Superior temporal gyrus (tissue), 1 donor: ENCODE measurements around the gene DDX24.
"Not testable (repeated sequence)": the region's sequence is repeated elsewhere in the genome, so short reads cannot be mapped to it uniquely, and the experiment has no call there.

Experiments
- DNase-seq: peaks from one replicate; pipeline ENCODE4 v3.0.0-alpha.2; 2016; ENCODE audit errors: extremely low spot score

DDX24 gene

DNA sequence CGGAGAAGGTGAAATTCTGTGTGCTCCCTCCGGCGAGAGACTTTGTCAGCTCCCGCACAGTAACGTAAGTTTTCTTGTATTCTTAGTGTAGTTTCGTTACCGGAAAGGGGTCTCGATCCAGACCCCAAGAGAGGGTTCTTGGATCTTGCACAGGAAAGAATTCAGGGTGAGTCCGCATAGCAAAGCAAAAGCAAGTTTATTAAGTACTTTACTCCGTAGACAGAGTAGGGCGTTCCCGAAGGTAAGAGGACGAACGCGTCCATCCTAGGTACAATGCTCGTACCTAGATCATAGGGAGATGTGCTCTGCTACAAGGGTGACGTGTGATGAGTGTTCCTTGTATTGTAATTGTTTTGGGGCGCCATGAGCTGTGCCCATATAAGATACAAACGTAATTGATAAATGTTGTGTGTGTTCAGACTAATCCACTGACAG lies 401 bp upstream of the DDX24 start:
- no peak for DNase-seq

DNA sequence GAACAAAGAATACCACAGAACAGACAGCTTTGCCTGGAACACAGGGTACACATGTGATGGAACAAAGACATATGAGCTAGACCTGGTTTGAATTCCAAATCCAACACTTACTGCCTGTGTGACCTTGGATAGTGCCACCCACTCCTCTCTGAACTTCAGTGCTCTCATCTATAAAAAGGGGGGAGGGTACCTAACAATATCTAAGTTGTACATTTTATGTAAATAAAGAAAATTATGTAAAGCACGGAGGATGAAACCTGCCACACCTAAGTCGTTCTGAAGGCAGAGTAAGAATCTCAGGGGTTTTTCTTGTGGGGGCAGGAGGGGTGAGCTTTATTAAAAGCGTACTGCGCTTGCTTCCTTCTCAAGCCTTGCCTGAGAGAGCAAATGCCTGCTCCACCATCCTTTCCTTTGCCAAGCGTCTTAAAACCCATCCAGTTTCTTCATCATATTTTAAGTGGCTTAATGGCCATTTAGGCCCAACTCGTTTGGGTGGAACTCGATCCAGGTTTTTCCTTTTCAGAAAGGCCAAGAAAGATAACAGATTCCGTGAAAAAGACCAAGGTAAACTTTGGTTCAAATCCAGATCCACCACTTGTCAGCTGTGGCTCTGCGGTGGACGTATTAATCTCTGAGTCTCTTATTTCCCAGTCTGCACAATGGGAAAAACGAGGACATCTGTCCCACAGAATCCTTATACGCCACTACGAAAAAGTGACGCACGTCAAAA lies 946 bp downstream of the DDX24 start:
- peak; percentile 45 for DNase-seq

DNA sequence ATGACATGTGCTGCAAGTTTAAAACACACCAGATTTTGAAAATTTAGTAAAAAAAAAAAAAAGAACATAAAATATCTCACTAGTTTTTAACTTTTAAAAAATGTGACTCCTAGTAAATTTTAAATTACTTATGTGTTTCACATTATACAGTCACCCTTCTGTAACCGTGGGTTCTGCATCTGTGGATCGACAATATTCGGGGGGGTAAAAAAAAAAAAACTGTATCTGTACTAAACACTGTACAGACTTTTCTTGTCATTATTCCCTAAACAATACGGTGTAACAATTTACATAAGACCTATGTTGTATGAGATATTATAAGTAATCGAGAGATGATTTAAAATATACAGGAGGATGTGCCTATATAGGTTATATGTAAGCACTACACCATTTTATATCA lies 3.2 kb downstream of the DDX24 start:
- no peak for DNase-seq

DNA sequence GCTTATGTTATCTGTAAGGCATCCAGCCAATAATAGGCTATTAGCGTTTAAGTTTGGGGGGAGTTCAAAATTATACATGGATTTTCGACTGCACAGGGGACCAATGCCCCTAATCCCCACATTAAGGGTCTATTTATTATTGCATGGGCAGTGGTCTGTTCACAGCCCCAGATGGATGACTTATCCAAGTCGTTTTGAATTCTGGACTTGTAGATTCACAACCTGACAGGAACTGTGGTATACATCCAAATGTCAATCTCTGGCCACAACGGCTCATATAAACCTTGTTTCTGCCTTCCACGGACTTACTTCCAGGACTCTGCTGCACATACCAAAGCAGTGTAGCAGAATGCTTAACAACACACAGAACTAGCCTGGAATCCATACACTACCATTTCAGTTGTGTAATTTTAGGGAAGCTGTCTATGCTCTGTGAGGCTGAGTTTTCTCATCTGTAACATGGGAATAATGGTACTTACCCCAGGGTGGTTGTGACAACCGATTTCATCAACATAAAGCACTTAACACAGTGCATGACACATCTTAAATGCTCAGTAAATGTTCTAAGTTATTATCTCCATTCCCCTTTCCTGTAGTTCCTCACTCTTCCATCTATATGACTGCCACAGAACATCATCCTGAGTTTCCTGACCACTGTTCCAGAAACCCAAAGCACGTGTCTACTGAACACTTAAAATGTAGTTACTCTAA lies 3.7 kb downstream of the DDX24 start:
- DNase-seq, result no peak

DNA sequence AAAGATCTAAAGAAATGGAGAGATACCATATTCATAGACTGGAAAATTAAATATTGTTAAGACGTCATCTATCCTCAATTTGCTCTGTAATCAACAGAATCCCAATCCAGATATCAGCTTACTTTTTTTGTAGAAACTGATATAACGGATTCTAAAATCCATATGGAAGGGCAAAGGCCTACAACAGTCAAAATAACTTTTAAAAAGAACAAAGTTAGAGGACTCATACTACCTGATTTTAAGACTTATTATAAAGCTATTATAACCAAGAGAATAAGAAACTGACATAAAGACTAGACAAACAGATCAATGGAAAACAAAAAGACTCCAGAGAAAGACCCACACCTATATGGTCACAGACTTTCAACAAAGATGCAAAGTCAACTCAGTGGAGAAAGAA lies 6.0 kb downstream of the DDX24 start:
- no peak for DNase-seq

DNA sequence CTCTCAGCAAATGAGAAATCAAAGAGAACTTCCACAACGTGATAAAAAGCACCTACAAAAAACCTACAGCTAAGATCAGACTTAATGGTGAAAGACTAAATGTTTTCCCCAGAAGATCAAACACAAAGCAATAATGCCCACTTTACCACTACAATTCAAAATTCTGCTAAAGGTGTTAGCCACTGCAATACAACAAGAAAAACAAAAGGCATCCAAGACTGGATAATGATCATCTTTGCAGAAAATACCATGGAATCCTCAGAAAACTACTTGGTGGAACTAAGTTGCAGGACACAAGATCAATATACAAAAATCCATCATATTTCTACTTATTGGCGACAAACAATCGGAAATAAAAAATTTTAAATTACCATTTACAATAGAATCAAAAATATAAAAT lies 6.5 kb downstream of the DDX24 start:
- no peak for DNase-seq

DNA sequence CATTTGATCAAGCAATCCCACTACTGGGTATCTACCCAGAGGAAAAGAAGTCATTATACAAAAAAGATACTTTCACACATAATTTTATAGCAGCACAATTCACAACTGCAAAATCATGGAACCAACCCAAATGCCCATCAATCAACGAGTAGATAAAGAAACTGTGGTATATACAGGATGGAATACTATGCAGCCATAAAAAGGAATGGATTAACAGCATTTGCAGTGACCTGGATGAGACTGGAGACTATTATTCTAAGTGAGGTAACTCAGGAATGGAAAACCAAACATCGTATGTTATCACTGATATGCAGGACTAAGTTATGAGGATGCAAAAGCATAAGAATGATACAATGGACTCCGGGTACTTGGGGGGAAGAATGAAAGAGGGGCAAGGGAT lies 8.9 kb downstream of the DDX24 start:
- DNase-seq, result not testable (repeated sequence)

DNA sequence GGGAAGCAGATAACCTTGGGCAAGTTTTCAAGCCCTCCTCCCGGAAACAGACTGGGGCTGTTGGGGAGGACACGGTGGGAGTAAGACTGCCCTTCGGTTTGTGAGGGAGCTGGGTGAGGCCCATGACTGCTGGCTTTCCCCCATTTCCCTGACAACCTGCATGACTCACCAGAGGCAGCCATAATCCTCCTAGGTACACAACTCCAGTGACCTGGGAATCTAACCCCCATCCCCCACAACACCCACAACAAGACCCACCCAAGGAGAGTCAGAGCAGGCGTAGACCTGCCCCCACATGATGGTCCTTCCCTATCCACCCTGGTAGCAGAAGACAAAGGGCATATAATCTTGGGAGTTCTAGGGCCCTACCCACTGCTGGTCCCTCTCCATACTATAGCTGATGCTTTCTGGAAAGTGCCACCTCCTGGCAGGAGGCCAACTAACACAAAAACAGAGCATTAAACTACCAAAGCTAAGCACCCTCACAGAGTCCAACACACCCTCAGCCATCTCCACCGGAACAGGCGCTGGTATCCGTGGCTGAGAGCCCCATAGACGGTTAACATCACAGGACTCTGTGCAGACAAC lies 14.8 kb downstream of the DDX24 start:
- no peak for DNase-seq

DNA sequence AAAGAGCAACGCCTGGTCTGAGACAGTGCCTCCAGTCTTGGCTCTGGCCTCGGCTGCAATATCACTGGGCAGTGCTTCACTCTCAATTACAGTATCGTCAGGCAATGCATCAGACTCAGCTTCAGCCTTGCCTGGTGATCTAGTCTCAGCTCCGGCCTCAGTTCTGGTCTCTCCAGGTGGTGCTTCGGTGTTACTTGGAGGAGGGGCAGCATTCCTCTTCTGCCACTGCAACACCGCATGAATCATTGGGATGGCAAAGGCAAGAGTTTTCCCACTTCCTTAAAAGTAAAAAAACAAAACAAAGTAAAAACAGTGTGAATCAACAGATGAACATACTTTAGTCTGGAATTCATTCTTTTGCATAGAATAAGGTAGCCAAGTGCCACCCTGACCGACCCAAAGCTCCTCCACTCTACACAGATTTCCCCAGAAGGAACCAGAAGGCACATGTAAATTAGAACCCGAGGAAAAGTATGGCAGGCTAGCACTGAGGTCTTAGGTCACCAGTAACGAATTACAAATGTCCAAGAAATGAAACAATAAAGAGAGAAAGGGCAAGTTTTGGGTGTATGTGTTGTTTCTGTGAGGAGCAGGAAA lies 18.6 kb downstream of the DDX24 start:
- no peak for DNase-seq

DNA sequence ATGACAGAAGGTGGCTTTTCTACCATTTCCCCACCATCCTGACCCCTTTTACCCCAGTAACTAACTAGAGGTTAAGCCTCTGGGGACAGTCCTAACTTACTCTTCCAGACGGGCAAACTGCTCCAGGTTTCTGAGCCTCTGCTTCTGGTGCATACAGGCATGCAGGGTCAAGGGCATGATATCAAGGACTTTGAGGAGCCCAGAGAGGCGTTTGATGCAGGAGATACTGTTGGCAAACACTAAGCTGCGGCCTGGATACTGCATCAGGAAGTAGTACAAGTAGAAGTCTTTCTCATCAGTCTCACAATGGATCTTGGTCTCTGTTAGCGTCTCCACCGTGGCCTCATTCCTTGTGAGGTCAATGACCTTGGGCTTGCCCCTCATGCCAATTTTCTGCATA lies 21.0 kb downstream of the DDX24 start:
- no peak for DNase-seq

DNA sequence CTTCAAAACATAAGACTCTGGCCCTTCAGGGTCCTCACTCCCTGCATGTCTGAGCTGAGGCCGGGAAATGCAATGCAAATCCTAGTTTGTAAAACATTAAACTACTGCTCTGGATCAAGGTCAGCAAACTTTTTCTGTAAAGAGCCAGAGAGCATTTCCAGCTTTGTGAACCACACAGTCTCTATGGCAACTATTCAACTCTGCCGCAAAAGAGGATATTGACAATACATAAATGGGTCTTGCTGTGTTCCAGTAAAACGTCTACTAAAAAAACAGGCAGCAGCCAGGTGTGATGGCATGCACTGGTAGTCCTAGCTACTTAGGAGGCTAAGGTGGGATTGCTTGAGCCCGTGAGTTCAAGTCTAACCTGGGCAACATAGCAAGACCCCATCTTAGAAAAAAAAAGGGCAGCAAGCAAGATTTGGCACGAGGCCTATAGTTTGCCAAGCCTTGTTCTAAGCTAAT lies 22.3 kb downstream of the DDX24 start:
- no peak for DNase-seq

DNA sequence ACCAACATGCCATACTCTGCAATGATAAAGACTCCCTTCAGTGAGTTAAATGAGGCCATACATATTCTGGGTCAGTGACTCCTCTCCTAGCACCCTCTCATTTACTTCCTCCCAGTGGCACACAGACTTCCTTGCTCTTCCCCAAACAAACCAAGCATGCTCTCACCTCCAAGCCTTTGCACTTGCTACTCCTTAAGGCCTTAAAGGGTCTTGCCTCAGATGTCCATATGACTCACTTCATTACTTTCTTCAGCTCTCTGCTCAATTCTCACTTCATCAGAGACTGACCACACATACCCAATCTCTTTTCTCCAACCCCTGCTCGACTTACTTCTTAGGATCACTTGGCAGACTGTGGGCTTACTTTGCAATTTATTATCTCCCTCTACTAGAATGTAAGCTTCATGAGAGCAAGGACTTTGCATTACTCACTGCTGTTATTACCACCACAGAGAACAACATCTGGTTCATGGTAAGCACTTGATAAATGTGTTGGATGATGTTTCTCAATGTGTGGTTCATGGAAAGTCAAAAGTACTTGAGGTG lies 22.8 kb downstream of the DDX24 start:
- DNase-seq, result no peak

DNA sequence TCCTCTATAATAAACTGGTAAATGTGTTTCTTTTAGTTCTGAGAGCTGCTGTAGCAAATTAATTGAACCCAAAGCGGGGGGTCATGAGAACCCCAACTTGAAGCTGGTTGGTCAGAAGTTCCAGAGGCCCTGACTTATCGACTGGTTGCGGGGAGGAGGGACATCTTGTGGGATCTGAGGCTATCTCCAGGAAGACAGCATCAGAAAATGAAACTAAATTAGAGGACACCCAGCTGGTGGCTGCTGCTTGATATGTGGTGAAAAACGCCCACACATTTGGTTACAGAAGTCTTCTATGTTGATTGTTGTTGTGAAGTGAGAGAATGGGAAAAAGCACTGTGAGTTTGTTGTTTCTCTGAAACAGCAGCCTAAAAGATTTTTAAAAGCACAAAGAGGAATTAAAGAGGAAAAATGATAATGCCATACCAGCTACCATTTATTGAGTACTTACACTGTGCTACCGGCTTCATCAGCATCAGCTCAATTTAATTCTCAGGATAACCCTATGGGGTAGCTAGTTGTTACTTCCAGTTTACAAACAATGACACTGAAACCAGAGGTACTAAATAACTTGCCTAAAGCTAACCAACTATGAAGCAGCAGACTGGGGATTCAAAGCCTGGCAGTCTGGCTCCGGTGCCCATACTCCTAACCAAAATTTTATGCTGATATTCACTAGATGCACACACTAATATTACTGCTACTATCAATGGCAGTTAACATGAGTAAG lies 24.3 kb downstream of the DDX24 start:
- no peak for DNase-seq

DNA sequence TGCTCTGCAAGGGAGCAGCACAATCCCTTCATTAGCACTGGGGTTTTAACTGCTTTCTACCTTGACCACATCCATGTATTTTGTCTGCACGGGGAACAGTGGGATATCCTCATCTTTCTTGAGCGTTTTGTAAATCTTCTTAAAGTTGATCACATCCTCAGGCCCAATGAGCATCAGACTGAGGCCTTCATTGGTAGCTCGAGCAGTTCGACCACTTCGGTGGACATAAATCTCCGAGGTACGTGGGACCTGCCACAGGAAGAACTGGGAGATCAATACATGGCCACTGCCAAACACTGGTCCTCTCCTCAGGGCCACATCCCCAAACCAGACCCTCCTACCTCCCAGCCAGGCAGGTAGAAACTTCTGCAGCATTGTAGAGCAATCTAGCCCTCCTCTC lies 26.1 kb downstream of the DDX24 start:
- DNase-seq, result no peak

DNA sequence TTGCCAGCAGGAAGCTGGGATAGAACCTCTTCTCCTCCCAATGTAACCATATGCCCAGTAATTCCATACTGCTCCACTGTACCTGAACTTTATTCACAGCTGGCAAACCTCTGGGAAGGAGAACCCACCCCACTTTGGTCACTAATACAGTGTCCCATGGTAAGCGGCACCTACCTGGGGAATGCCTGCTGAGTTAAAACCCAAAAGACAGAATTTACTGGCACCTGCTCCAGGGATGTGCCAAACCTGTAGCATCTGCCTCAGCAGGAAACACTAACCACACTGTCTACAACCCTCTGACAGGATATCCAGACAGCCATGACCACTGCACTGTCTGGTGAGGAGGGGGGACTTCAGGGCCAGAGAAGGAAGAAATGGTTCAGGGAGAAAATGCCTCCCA lies 26.6 kb downstream of the DDX24 start:
- DNase-seq, result no peak

DNA sequence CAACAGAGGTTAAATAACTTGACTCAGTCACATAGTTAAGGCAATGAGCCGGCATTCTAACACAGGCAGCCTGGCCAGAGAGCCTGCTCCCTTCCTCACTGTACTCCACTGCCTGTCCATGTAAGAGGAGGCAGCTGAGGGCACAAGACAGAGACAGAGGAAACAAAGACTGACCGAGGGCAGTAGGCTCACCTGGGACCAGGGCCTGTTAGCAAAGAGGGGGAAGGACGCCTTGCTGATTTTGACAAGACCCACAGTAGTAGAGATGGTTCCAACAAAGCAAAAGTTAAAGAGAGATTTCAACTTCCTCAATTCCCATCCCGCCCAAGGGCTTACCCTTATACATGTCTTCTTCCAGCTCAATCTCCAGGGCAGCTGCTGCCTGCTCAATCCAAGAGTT lies 28.3 kb downstream of the DDX24 start:
- DNase-seq, result no peak

DNA sequence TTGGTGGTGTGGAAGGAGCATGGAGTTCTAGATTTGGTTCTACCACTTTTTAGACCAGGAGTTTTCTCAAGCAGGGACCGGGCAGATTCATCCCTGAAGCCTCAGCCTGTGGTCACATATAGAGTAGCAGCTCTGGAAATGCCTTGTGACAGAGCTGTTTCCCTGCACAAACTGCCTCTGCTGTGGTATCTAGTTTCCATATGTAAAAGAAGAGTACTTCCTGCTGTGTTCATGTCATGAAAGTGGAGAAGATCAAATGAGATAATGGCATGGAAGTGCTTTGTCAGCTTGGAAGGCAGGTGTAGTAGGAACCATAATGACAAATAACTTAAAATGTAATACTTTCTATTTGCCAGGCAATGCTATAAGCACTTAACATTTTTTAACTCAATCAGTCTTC lies 28.8 kb downstream of the DDX24 start:
- no peak for DNase-seq

DNA sequence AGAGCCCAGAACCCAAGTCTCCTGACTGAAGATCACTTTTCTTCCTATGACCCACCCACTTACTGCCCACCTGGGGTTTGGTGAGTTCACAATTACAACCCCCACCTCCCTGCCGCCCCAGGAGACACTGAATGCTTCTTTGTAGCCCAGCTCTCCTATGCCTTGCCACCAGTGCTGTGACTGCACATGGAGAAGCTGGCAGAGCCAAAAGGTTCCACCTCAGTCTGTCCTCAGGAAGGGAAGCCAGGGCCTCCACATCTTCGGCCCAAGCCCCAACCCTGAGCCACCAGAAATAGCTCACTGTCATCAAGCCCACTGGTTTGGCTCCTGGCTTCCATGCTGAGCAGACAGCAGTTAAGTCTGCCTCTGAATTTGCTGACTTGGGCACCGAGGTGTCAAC lies 29.2 kb downstream of the DDX24 start:
- no peak for DNase-seq

DNA sequence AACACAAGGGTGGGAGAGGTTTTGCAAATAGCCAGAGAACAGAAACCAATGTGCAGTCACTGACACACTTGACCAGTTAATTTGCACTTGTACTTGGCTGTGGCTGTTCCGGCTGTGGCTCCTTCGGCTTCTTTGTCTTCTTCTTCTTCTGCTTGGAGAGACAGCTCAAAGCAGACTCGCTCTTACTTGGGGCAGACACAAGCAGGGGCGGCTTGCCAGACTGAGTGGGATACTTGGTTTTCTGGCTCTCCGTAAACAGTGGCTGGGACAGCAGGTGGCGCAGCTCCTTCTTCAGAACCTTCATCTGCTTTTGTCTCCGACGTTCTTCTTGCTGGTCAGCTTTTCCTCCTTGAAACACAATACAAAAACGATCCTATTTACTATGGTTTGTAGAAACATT lies 29.9 kb downstream of the DDX24 start:
- peak; percentile 82 for DNase-seq

DNA sequence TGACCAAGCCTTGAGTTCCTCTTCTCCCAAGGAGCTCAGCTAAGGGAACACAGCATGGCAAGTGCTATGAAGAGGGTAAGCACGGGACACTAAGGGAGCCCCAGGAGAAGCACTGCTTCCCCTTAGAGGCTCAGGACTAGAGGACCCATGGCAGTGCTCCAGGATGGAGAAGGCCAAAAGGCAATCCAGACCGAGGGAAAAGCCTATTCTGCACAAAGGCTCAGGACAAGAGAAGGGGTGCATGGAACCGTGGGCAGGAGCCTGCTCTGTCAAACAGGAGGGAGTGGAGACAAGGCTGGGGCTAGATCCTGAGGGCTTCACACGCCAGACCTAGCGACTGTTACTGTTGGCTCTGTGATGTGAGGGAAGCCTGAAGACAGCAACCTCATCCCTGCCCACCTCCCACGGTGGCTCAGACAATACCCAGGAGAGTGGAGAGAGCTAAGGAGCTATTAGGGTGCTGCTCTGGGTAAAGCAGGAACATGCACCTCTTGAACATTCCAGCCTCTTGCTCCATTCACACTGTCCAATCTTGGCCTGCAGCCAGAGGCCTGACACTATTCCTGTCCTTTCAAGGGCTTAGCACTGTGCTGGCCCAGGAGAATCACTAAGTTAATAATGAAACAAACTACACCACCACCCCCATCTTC lies 30.6 kb downstream of the DDX24 start:
- no peak for DNase-seq

DNA sequence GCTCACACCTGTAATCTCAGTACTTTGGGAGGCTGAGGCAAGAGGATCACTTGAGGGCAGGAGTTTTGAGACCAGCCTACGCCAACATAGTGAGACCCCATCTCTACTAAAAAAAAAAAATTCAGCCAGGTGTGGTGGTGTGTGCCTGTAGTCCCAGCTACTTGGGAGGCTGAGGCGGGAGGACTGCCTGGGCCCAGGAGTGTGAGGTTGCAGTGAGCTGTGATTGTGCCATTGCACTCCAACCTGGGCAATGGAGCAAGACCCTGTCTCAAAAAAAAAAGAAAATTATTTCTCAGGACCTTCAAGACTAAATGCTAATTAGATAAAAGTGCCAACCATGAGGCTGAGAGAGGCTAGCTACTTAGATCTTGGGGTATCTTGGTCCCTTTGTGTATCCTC lies 31.4 kb downstream of the DDX24 start:
- no peak for DNase-seq
